K562 (cell line): ENCODE data around the gene ANKLE2. TPM values are rescaled to one million over a fixed set of nuclear protein-coding genes. Genes with fewer than 3 reads are reported as not detected.

Experiments
- CBX1 ChIP-seq: sonication (generic); IDR thresholded peaks from 2 replicates; pipeline ENCODE4 v1.6.1; 2016; ENCODE audit warnings: antibody characterized with exemption, low read depth, mild to moderate bottlenecking
- CTBP1 ChIP-seq: fragments of 450-650 bp; IDR thresholded peaks from 2 replicates; pipeline ENCODE4 v1.6.1; 2016; ENCODE audit warnings: borderline replicate concordance
- ELF4 ChIP-seq: fragments of 450-650 bp; formaldehyde crosslinking; IDR thresholded peaks from 2 replicates; pipeline ENCODE4 v1.4.0; 2022; ENCODE audit warnings: missing genetic modification characterization
- EP300 ChIP-seq: IDR thresholded peaks from 2 replicates; pipeline ENCODE4 v1.6.1; 2012; ENCODE audit warnings: low read length, improper control_type of control experiment
- HNRNPL ChIP-seq: fragments of 200-400 bp; formaldehyde crosslinking; IDR thresholded peaks from 2 replicates; pipeline ENCODE4 v1.6.1; 2017; ENCODE audit warnings: low read depth, mild to moderate bottlenecking, low read length
- ID3 ChIP-seq, 2 experiments: fragments of 250-450 bp in 1 of 2; fragments of 450-650 bp in 1 of 2; sonication (Bioruptor Pico) in 1 of 2; IDR thresholded peaks; 2 replicates each; pipeline versions ENCODE4 v1.6.1 to v1.8.0; 2016 to 2021; ENCODE audit warnings: mild to moderate bottlenecking in 2 of 2, moderate library complexity in 2 of 2, missing compliant biosample characterization in 1 of 2, missing genetic modification characterization in 1 of 2
- MAX ChIP-seq: sonication (generic); formaldehyde crosslinking; IDR thresholded peaks from 2 replicates; pipeline ENCODE4 v1.9.0; 2022; ENCODE audit warnings: mild to moderate bottlenecking, missing genetic modification reagents
- NFYB ChIP-seq: IDR thresholded peaks from 2 replicates; pipeline ENCODE4 v1.6.1; 2011; ENCODE audit warnings: mild to moderate bottlenecking, moderate library complexity; ENCODE audit not compliant: insufficient read length; ENCODE audit errors: extremely low read depth
- NRF1 ChIP-seq, 2 experiments: fragments of 450-650 bp; IDR thresholded peaks in 1 of 2; conservative IDR thresholded peaks in 1 of 2; 2 replicates each; pipeline ENCODE4 v1.6.1; 2014; ENCODE audit warnings: mild to moderate bottlenecking in 2 of 2
- RBFOX2 ChIP-seq: fragments of 200-400 bp; formaldehyde crosslinking; IDR thresholded peaks from 2 replicates; pipeline ENCODE4 v1.6.1; 2017; ENCODE audit warnings: low read depth, mild to moderate bottlenecking, low read length, moderate library complexity
- RBM15 ChIP-seq: fragments of 200-400 bp; formaldehyde crosslinking; IDR thresholded peaks from 2 replicates; pipeline ENCODE4 v1.6.1; 2018; ENCODE audit warnings: mild to moderate bottlenecking, low read length, moderate library complexity; ENCODE audit not compliant: insufficient read depth
- RFX1 ChIP-seq: fragments of 450-650 bp; IDR thresholded peaks from 2 replicates; pipeline ENCODE4 v1.6.1; 2016; ENCODE audit warnings: mild to moderate bottlenecking, moderate library complexity
- THAP12 ChIP-seq: fragments of 250-450 bp; sonication (Bioruptor Pico); IDR thresholded peaks from 2 replicates; pipeline ENCODE4 v1.9.0; 2021; ENCODE audit warnings: mild to moderate bottlenecking, inconsistent platforms
- TRIM24 ChIP-seq, 2 experiments: fragments of 450-650 bp; IDR thresholded peaks; 2 replicates each; pipeline ENCODE4 v1.6.1; 2016
- U2AF1 ChIP-seq: fragments of 200-400 bp; formaldehyde crosslinking; optimal IDR thresholded peaks from 2 replicates; pipeline ENCODE3; 2017; ENCODE audit warnings: mild to moderate bottlenecking, low read depth, low read length, moderate library complexity
- ZBTB11 ChIP-seq, 3 experiments: fragments of 200-800 bp in 1 of 3; fragments of 250-450 bp in 1 of 3; fragments of 450-650 bp in 1 of 3; sonication (Bioruptor Pico) in 1 of 3; sonication (Bioruptor generic) in 1 of 3; formaldehyde crosslinking in 1 of 3; IDR thresholded peaks; 2 replicates each; pipeline versions ENCODE4 v1.6.1 to v1.8.0; 2016 to 2022; ENCODE audit warnings: mild to moderate bottlenecking in 2 of 3, missing genetic modification characterization in 2 of 3, missing compliant biosample characterization in 1 of 3, moderate library complexity in 1 of 3
- ZBTB8A ChIP-seq: fragments of 450-650 bp; IDR thresholded peaks from 2 replicates; pipeline ENCODE4 v1.6.1; 2018; ENCODE audit warnings: mild to moderate bottlenecking, moderate library complexity; ENCODE audit not compliant: partially characterized antibody
- ZKSCAN8 ChIP-seq: fragments of 200-800 bp; sonication (Bioruptor generic); IDR thresholded peaks from 2 replicates; pipeline ENCODE4 v1.6.1; 2016; ENCODE audit warnings: missing genetic modification characterization, missing compliant biosample characterization
- polyA plus RNA-seq, 8 experiments: library from polyadenylated mRNA; depleted of rRNA in 4 of 8; stranded (reverse) in 5 of 8; unstranded in 3 of 8; fragments of >200 nt; fragmentation: Nextera tagmentation in 2 of 8; fragmentation: Illumina TruSeq in 1 of 8; extraction: Ambion mirVana in 2 of 8; extraction: Trizol in 1 of 8; gene quantifications; 2 replicates each; pipeline versions ENCODE4 v1.2.1 to v1.2.3, GENCODE V29; 2011 to 2014; ENCODE audit warnings: inconsistent platforms in 1 of 8, missing spikeins in 1 of 8
- total RNA-seq, 7 experiments: library from RNA; depleted of rRNA in 6 of 7; stranded (reverse); fragments of >200 nt in 6 of 7; fragmentation: Illumina TruSeq in 2 of 7; extraction: Trizol in 2 of 7; gene quantifications; 2 replicates each; pipeline versions ENCODE4 v1.2.1 to v1.2.3, GENCODE V29; 2011 to 2021; ENCODE audit warnings: low replicate concordance in 1 of 7

The ANKLE2 gene
- total and polyA plus RNA-seq, 9 of the 15 experiments (the other 6 are each of a cell fraction or from before 2014, with no cell fraction given), result 3.2 to 57.7 (median 45.6) TPM

GRCh38 chr12:132687211-132688164 is 74.1 kb downstream of the ANKLE2 start, which contains the start of the genes POLE and PXMP2 (continued):
- TF ChIP-seq ZBTB8A (no peak), ZBTB11 (CRISPR knock-in tag; IDR thresholded peaks at IDR 0.05) (peak in 1 of 3 experiments; percentile 37; a peak in 1 of 6 replicates), THAP12 (CRISPR knock-in tag) (peak; percentile 52; the same call in 1 of the 2 replicates), ID3 (CRISPR knock-in tag; IDR thresholded peaks at IDR 0.05) (no peak), ID3 (tag; IDR thresholded peaks at IDR 0.05) (peak; percentile 65; the same call in 1 of the 2 replicates), NFYB (peak; percentile 21), CBX1 (0 out of 2 replicates have a peak, but pooled peaks have one; percentile 41), RBFOX2 (peak; percentile 96), EP300 (peak; percentile 19; the same call in 1 of the 2 replicates), HNRNPL (0 out of 2 replicates have a peak, but pooled peaks have one; percentile 21), TRIM24 (IDR thresholded peaks at IDR 0.05) (0 out of 4 replicates have a peak, but pooled peaks of 1 of the 2 experiments have one; percentile 33), U2AF1 (peak; percentile 82), RFX1 (no peak), NRF1 (conservative IDR thresholded peaks at IDR 0.05 in 1 of 2, IDR thresholded peaks at IDR 0.05 in 1 of 2) (peak; percentile 75 to 78; a peak in 3 of 4 replicates), ZKSCAN8 (CRISPR knock-in tag) (no peak), RBM15 (no peak), ELF4 (no peak), CTBP1 (peak; percentile 99), MAX (CRISPR knock-in tag) (peak; percentile 59; the same call in 1 of the 2 replicates)
